Raji (cell line): ENCODE results near the gene MSH6.

Source experiments
- POLR2A ChIP-seq: IDR thresholded peaks from 2 replicates; pipeline ENCODE4 v1.6.1; 2011; ENCODE audit warnings: low read depth, low read length, control low read depth; ENCODE audit not compliant: insufficient read depth

The MSH6 gene

GRCh38 chr2:47782671-47783485 lies at the start of gene MSH6:
TSS of gene MSH6 (plus strand) at chr2:47783145. CDS start at chr2:47783234, 89 bp downstream.
- TF ChIP-seq POLR2A = peak; percentile 85

- TF ChIP-seq POLR2A = no peak
Measured at GRCh38 chr2:47735136-47735869, 47.6 kb upstream of the MSH6 start.

- TF ChIP-seq POLR2A = no peak
Measured at GRCh38 chr2:47735912-47736311, 47.0 kb upstream of the MSH6 start.

- TF ChIP-seq POLR2A = no peak
Measured at GRCh38 chr2:47737191-47737975, 45.6 kb upstream of the MSH6 start.

GRCh38 chr2:47738331-47738730 lies 44.6 kb upstream of the MSH6 start:
- no peak for TF ChIP-seq POLR2A

- no peak for TF ChIP-seq POLR2A
Measured at GRCh38 chr2:47741101-47741500, 41.8 kb upstream of the MSH6 start.

GRCh38 chr2:47741637-47742036 lies 41.3 kb upstream of the MSH6 start:
- TF ChIP-seq POLR2A = no peak

GRCh38 chr2:47744074-47744473 lies 38.9 kb upstream of the MSH6 start:
- no peak for TF ChIP-seq POLR2A

GRCh38 chr2:47747878-47748277 lies 35.1 kb upstream of the MSH6 start:
- TF ChIP-seq POLR2A = no peak

- TF ChIP-seq POLR2A = no peak
Measured at GRCh38 chr2:47751856-47752414, 31.0 kb upstream of the MSH6 start.

- no peak for TF ChIP-seq POLR2A
Measured at GRCh38 chr2:47767497-47767844, 15.5 kb upstream of the MSH6 start.

- TF ChIP-seq POLR2A = no peak
Measured at GRCh38 chr2:47767880-47768609, 14.9 kb upstream of the MSH6 start.

GRCh38 chr2:47769318-47769717 lies 13.6 kb upstream of the MSH6 start:
- no peak for TF ChIP-seq POLR2A

GRCh38 chr2:47771211-47771610 lies 11.7 kb upstream of the MSH6 start:
- TF ChIP-seq POLR2A = no peak

GRCh38 chr2:47772343-47772742 lies 10.6 kb upstream of the MSH6 start:
- TF ChIP-seq POLR2A = no peak
